Hematopoietic multipotent progenitor cell treated with erythropoietin and hydrocortisone succinate and interleukin-3 and kit ligand, for 17 days (in vitro differentiated cells): ENCODE results near the gene FOXK2.
"Not testable (repeated sequence)": the region's sequence is repeated elsewhere in the genome, so short reads cannot be mapped to it uniquely, and the experiment has no call there.

Experiments used
- DNase-seq: peaks from one replicate; pipeline ENCODE4 v3.0.0-alpha.2; 2015; ENCODE audit warnings: low spot score

Gene FOXK2

GRCh38 chr17:82495844-82496528 lies 23.5 kb upstream of the FOXK2 start:
- no peak for DNase-seq

- DNase-seq, result peak; percentile 90
Measured at GRCh38 chr17:82496529-82497434, 22.8 kb upstream of the FOXK2 start.

- no peak for DNase-seq
Measured at GRCh38 chr17:82497483-82498405, 21.8 kb upstream of the FOXK2 start.

- DNase-seq, result no peak
Measured at GRCh38 chr17:82502207-82502606, 17.3 kb upstream of the FOXK2 start.

GRCh38 chr17:82503094-82503727 lies 16.3 kb upstream of the FOXK2 start:
- no peak for DNase-seq

GRCh38 chr17:82503728-82504308 lies 15.7 kb upstream of the FOXK2 start:
- DNase-seq, result no peak

- no peak for DNase-seq
Measured at GRCh38 chr17:82505296-82505695, 14.2 kb upstream of the FOXK2 start.

- not testable (repeated sequence) for DNase-seq
Measured at GRCh38 chr17:82506402-82506801, 13.1 kb upstream of the FOXK2 start.

- DNase-seq, result no peak
Measured at GRCh38 chr17:82507631-82508175, 11.8 kb upstream of the FOXK2 start.

- not testable (repeated sequence) for DNase-seq
Measured at GRCh38 chr17:82511642-82512041, 7.9 kb upstream of the FOXK2 start.

GRCh38 chr17:82513864-82514263 lies 5.7 kb upstream of the FOXK2 start:
- DNase-seq, result not testable (repeated sequence)

- no peak for DNase-seq
Measured at GRCh38 chr17:82517230-82517865, 2.2 kb upstream of the FOXK2 start.

GRCh38 chr17:82519971-82520903 lies 705 bp downstream of the FOXK2 start:
- peak; percentile 34 for DNase-seq

- no peak for DNase-seq
Measured at GRCh38 chr17:82524540-82524939, 5.0 kb downstream of the FOXK2 start.

GRCh38 chr17:82525712-82526111 lies 6.2 kb downstream of the FOXK2 start:
- DNase-seq, result no peak

GRCh38 chr17:82527898-82528297 lies 8.4 kb downstream of the FOXK2 start:
- DNase-seq, result no peak

- DNase-seq, result peak; percentile 39
Measured at GRCh38 chr17:82528484-82529265, 9.1 kb downstream of the FOXK2 start.

GRCh38 chr17:82529914-82530300 lies 10.4 kb downstream of the FOXK2 start:
- DNase-seq, result no peak
